ENCODE measurements around the gene DHRS12.

DNA sequence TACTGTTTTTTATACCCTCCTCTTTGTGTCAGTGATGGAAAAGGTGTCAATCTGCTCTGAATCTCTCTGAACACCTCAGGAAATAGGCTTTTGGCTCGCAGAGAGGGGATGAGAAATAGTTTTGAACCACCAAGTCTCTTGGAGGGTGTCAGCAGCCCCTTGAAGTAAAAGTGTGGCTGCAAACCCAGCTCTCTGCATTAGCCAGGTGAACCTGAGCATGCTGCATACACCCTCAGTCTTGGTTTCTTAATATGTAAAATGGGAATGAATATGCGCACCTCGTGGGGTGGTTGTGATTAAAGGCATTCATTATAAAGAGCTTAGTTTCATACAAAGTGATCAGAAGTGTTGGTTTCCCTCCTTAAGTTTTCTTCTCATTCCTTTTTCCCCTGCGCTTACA is 1.4 kb upstream of the DHRS12 start:
- TF ChIP-seq, protein P1, sequence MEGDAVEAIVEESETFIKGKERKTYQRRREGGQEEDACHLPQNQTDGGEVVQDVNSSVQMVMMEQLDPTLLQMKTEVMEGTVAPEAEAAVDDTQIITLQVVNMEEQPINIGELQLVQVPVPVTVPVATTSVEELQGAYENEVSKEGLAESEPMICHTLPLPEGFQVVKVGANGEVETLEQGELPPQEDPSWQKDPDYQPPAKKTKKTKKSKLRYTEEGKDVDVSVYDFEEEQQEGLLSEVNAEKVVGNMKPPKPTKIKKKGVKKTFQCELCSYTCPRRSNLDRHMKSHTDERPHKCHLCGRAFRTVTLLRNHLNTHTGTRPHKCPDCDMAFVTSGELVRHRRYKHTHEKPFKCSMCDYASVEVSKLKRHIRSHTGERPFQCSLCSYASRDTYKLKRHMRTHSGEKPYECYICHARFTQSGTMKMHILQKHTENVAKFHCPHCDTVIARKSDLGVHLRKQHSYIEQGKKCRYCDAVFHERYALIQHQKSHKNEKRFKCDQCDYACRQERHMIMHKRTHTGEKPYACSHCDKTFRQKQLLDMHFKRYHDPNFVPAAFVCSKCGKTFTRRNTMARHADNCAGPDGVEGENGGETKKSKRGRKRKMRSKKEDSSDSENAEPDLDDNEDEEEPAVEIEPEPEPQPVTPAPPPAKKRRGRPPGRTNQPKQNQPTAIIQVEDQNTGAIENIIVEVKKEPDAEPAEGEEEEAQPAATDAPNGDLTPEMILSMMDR (IDR thresholded peaks at IDR 0.05) = no peak
- no peak for TF ChIP-seq POLR2A (IDR thresholded peaks at IDR 0.05)

Data from lower leg skin (tissue), 3 donors.